Prostate gland (tissue), 2 donors: ENCODE results near the gene ADGRF5. TPM values are rescaled to one million over a fixed set of nuclear protein-coding genes. Genes with fewer than 3 reads are reported as not detected.

ENCODE experiments used
- DNase-seq: peaks from one replicate; pipeline ENCODE4 v3.0.0-alpha.2; 2019; ENCODE audit warnings: low spot score
- H3K27ac ChIP-seq, 2 donors: fragments of 200-600 bp; sonication (generic); 2 replicates each; pipeline ENCODE4 v1.5.1; 2017 to 2019
- H3K27me3 ChIP-seq: fragments of 200-600 bp; sonication (generic); replicated peaks from 2 replicates; pipeline ENCODE4 v1.5.1; 2019; ENCODE audit not compliant: insufficient read depth
- H3K36me3 ChIP-seq, 2 donors: fragments of 200-600 bp; sonication (generic); 1 replicate in 1 of 2; 2 replicates in 1 of 2; pipeline versions ENCODE4 v1.5.1 to v1.8.1; 2017 to 2019
- H3K4me1 ChIP-seq: fragments of 200-600 bp; sonication (generic); replicated peaks from 2 replicates; pipeline ENCODE4 v1.5.1; 2019
- H3K4me3 ChIP-seq, 2 donors: fragments of 200-600 bp; sonication (generic); 2 replicates each; pipeline ENCODE4 v1.5.1; 2017 to 2019
- H3K9me3 ChIP-seq: fragments of 200-600 bp; sonication (generic); 2 replicates; pipeline ENCODE4 v1.5.1; 2017
- CTCF ChIP-seq, 4 experiments: fragments of 200-600 bp in 2 of 4; fragments of 450-650 bp in 2 of 4; sonication (generic) in 2 of 4; IDR thresholded peaks; 1 replicate in 3 of 4; 2 replicates in 1 of 4; pipeline ENCODE4 v1.5.1; 2016 to 2019; ENCODE audit warnings: antibody characterized with exemption in 4 of 4, mild to moderate bottlenecking in 2 of 4, moderate library complexity in 2 of 4
- POLR2A ChIP-seq: fragments of 450-650 bp; IDR thresholded peaks from one replicate; pipeline ENCODE4 v1.6.1; 2016; ENCODE audit warnings: antibody characterized with exemption, mild to moderate bottlenecking
- POLR2AphosphoS5 ChIP-seq: sonication (generic); formaldehyde crosslinking; IDR thresholded peaks from one replicate; pipeline ENCODE4 v1.6.1; 2017; ENCODE audit warnings: antibody characterized with exemption
- WGBS: methylation state at CpG from one replicate; pipeline ENCODE4 v1.1.5; 2018; 5-methylcytosine and 5-hydroxymethylcytosine counted together
- intact Hi-C: fragments of 100-400 bp; cut with DNase I; formaldehyde crosslinking; loops from one replicate; pipeline ENCODE4 v1.14.2; 2022
- total RNA-seq, 2 donors: library from RNA; depleted of rRNA; stranded (reverse); fragments of >200 nt; gene quantifications; one replicate each; pipeline ENCODE4 v1.1.0, GENCODE V29; 2016

ADGRF5 gene
- total RNA-seq, 2 donors from 2014 or later = 4.7 to 16.1 TPM

DNA sequence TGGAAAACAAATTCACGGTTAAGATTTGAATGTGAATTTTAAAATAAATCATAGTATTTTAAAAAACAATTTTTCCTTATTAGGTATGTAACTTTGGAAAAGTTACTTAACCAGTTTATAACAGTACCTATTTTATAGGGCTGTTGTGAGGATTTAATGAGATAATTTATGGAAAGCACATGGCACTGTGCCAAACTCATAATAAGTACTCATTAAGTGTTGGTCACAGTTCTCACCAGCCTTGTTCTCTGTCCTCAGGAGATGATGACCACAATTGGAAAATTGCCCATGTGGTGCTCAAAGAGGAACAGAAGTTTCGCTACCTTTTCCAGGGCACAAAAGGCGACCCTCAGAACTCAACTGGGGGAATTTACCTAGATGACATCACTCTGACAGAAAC, 88.9 kb downstream of the ADGRF5 start:
- no peak for TF ChIP-seq CTCF (IDR thresholded peaks at IDR 0.05)
- TF ChIP-seq POLR2A = no peak
- no peak for TF ChIP-seq POLR2AphosphoS5
- no peak overlapping the region for H3K4me3 ChIP-seq
- no peak for DNase-seq
- no peaks in the 10 kb centered on the region for H3K36me3 ChIP-seq
- WGBS = 74% methylated on average over 3 of the region's 3 CpGs
- no peaks in the 10 kb centered on the region for H3K27me3 ChIP-seq
- H3K9me3 ChIP-seq = no peaks in the 10 kb centered on the region
- intact Hi-C loops = no loop called here
- H3K4me1 ChIP-seq = no peaks in the 10 kb centered on the region
- H3K27ac ChIP-seq = no peak overlapping the region

DNA sequence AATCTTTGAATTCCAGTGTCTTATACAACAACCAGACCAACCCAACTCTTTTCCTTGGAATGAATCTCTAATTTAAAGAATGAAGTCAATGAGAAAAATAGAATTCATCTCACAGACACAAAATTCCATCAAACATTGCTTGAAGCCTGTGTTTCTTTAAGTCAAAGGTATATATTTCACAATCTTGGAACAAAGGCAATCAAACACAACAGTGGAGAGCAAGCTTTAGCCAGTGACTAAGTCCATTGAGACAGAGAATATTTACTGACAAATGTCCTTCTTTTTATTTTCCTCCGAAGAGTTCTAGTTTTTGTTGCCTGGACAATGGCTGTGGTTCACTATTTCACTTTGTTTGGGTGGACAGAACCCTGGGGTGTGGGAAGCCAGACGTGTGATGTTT, 92.8 kb downstream of the ADGRF5 start:
- TF ChIP-seq POLR2AphosphoS5 (no peak), CTCF (IDR thresholded peaks at IDR 0.05) (no peak), POLR2A (no peak)
- no peaks in the 10 kb centered on the region for H3K4me1 ChIP-seq
- WGBS = 73% methylated on average over 2 of the region's 2 CpGs
- intact Hi-C loops = no loop called here
- no peaks in the 10 kb centered on the region for H3K36me3 ChIP-seq
- DNase-seq = no peak
- no peaks in the 10 kb centered on the region for H3K9me3 ChIP-seq
- H3K27ac ChIP-seq = no peak overlapping the region
- no peak overlapping the region for H3K4me3 ChIP-seq
- H3K27me3 ChIP-seq = no peaks in the 10 kb centered on the region

- TF ChIP-seq POLR2A (no peak), POLR2AphosphoS5 (peak; percentile 91)
- H3K4me1 ChIP-seq = no peaks in the 10 kb centered on the region
- no peaks in the 10 kb centered on the region for H3K27me3 ChIP-seq
- WGBS = 27% methylated on average over 4 of the region's 4 CpGs
- H3K4me3 ChIP-seq = no peak overlapping the region
- peak overlapping the region; percentile 22 to 66 for H3K27ac ChIP-seq
- H3K36me3 ChIP-seq = no peaks in the 10 kb centered on the region
- H3K9me3 ChIP-seq = no peaks in the 10 kb centered on the region
- intact Hi-C loops = no loop called here
- peak; percentile 83 for DNase-seq
Observed at GRCh38 chr6:46821458-46821881, 100.3 kb downstream of the ADGRF5 start.

DNA sequence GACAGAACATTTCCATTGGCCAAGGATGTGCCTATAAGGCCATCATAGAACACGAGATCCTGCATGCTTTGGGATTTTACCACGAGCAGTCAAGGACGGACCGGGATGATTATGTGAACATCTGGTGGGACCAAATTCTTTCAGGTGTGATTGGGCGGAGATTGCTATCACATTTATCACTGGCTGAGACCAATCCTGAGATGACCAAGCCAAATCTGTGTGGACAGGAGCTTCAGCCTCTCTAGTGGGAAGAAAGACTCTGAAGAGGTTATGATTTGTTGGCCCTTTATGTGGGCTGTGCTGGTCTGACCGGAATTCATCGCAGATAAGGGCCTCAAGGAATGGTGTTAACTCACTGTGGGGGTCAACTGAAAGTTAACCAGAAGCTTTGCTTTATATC, 102.2 kb downstream of the ADGRF5 start:
- no peaks in the 10 kb centered on the region for H3K27me3 ChIP-seq
- no peak for TF ChIP-seq POLR2AphosphoS5
- TF ChIP-seq POLR2A = no peak
- TF ChIP-seq CTCF (IDR thresholded peaks at IDR 0.05) = no peak
- 91% methylated on average over 7 of the region's 7 CpGs for WGBS
- no peak overlapping the region for H3K27ac ChIP-seq
- intact Hi-C loops = no loop called here
- H3K4me1 ChIP-seq = no peaks in the 10 kb centered on the region
- no peaks in the 10 kb centered on the region for H3K36me3 ChIP-seq
- no peak overlapping the region for H3K4me3 ChIP-seq
- DNase-seq = no peak
- no peaks in the 10 kb centered on the region for H3K9me3 ChIP-seq

GRCh38 chr6:46816626-46817025, 105.1 kb downstream of the ADGRF5 start:
- Histone ChIP-seq H3K4me1 (no peaks in the 10 kb centered on the region), H3K4me3 (no peak overlapping the region), H3K9me3 (no peaks in the 10 kb centered on the region), H3K27me3 (no peaks in the 10 kb centered on the region), H3K36me3 (no peaks in the 10 kb centered on the region), H3K27ac (no peak overlapping the region)
- WGBS = 54% methylated on average over 1 of the region's 1 CpG
- TF ChIP-seq POLR2A (no peak), CTCF (IDR thresholded peaks at IDR 0.05) (no peak), POLR2AphosphoS5 (no peak)
- intact Hi-C loops = no loop called here
- no peak for DNase-seq
